Parathyroid adenoma (tissue), 2 donors: ENCODE results near the gene EIF3A.

ENCODE experiments used
- H2AFZ ChIP-seq: fragments of 300-600 bp; sonication (generic); one replicate; pipeline ENCODE4 v1.7.0; 2017; ENCODE audit warnings: antibody characterized with exemption, mild to moderate bottlenecking
- H3K27ac ChIP-seq: fragments of 300-600 bp; sonication (generic); one replicate; pipeline ENCODE4 v1.7.0; 2017
- H3K27me3 ChIP-seq: fragments of 300-600 bp; sonication (generic); one replicate; pipeline ENCODE4 v1.7.0; 2017; ENCODE audit warnings: low read length; ENCODE audit not compliant: control insufficient read depth, insufficient read depth
- H3K36me3 ChIP-seq: fragments of 300-600 bp; sonication (generic); one replicate; pipeline ENCODE4 v1.7.0; 2017; ENCODE audit warnings: low read length; ENCODE audit not compliant: control insufficient read depth, insufficient read depth
- H3K4me1 ChIP-seq: fragments of 300-600 bp; sonication (generic); one replicate; pipeline ENCODE4 v1.7.0; 2017; ENCODE audit warnings: control low read depth
- H3K4me2 ChIP-seq: fragments of 300-600 bp; sonication (generic); one replicate; pipeline ENCODE4 v1.7.0; 2017; ENCODE audit warnings: low read length
- H3K4me3 ChIP-seq: fragments of 300-600 bp; sonication (generic); one replicate; pipeline ENCODE4 v1.7.0; 2017; ENCODE audit warnings: low read depth, low read length
- H3K79me2 ChIP-seq: fragments of 300-600 bp; sonication (generic); one replicate; pipeline ENCODE4 v1.7.0; 2017; ENCODE audit warnings: control low read depth
- H3K9ac ChIP-seq: fragments of 300-600 bp; sonication (generic); one replicate; pipeline ENCODE4 v1.7.0; 2017; ENCODE audit warnings: mild to moderate bottlenecking
- H3K9me3 ChIP-seq: fragments of 300-600 bp; sonication (generic); one replicate; pipeline ENCODE4 v1.7.0; 2017; ENCODE audit warnings: low read length; ENCODE audit not compliant: control insufficient read depth
- CTCF ChIP-seq: fragments of 300-600 bp; sonication (generic); IDR thresholded peaks from one replicate; pipeline ENCODE4 v1.7.0; 2017; ENCODE audit warnings: antibody characterized with exemption, mild to moderate bottlenecking
- donor health status: primary hyperparathyroidism.

Gene EIF3A

DNA sequence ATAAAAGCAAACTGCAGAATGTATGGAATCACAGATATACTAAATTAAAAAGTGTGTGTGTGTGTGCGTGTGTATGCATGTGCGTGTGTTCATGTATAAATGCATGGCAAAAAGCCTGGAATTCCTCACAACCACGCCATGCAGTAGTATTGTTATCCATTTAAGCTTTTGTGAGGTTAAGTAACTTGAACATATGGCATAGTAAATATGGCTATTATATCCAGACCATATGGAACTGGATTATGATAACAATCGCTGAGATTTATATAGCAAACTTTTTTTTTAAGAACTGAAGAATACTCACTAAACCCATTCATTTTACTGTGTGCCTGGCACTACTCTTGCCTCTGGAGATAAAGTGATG, 73.4 kb downstream of the EIF3A start:
- no peaks in the 10 kb centered on the region for H3K79me2 ChIP-seq
- H3K4me3 ChIP-seq: peak overlapping the region; percentile 17
- H3K4me1 ChIP-seq: peaks cover 16% of the 10 kb centered on the region
- H3K36me3 ChIP-seq: no peaks in the 10 kb centered on the region
- no peaks in the 10 kb centered on the region for H3K27me3 ChIP-seq
- H3K4me2 ChIP-seq: no peak overlapping the region
- H3K9me3 ChIP-seq: no peaks in the 10 kb centered on the region
- no peak overlapping the region for H3K27ac ChIP-seq
- no peak overlapping the region for H2AFZ ChIP-seq
- H3K9ac ChIP-seq: no peak overlapping the region
- TF ChIP-seq CTCF: no peak

DNA sequence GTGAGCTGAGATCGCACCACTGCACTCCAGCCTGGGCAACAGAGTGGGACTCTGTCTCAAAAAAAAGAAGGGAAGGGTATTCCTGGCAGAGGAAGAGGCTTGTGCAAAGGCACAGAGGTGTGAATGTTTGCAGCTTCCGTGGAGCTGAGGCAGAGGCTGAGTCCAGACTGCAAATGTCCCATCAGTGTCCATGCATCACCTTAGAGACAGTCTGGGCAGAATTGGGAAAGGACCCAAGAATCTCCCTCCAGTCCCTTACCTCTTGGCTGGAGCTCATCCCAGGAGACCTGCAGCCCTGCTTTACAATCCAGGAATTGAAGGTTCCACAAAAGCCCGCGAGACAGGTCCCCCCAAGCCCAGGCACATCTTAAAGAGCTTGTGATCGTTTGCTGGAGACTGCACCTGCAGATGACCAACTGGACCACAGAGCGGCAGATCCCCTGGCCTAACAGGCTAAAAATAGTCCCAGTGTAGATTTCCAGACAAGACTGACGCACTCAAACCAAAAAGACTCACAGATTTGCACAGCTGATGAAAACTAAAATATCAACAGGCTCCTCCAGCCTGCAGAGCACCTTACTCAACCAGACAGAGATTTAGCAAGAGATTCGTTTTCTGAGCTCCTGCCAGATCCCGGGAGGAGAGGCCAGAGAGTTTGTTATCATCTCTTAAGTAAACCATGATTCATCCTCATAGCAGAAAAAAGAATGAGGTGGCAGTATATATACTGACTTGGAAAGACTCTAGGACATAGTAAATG, 74.0 kb downstream of the EIF3A start:
- H3K27ac ChIP-seq: peak overlapping the region; percentile 30
- no peaks in the 10 kb centered on the region for H3K27me3 ChIP-seq
- peak overlapping the region; percentile 17 for H3K4me3 ChIP-seq
- H3K4me2 ChIP-seq: no peak overlapping the region
- H3K36me3 ChIP-seq: no peaks in the 10 kb centered on the region
- H2AFZ ChIP-seq: no peak overlapping the region
- H3K4me1 ChIP-seq: peaks cover 16% of the 10 kb centered on the region
- no peak overlapping the region for H3K9ac ChIP-seq
- H3K9me3 ChIP-seq: no peaks in the 10 kb centered on the region
- no peaks in the 10 kb centered on the region for H3K79me2 ChIP-seq
- TF ChIP-seq CTCF: no peak

DNA sequence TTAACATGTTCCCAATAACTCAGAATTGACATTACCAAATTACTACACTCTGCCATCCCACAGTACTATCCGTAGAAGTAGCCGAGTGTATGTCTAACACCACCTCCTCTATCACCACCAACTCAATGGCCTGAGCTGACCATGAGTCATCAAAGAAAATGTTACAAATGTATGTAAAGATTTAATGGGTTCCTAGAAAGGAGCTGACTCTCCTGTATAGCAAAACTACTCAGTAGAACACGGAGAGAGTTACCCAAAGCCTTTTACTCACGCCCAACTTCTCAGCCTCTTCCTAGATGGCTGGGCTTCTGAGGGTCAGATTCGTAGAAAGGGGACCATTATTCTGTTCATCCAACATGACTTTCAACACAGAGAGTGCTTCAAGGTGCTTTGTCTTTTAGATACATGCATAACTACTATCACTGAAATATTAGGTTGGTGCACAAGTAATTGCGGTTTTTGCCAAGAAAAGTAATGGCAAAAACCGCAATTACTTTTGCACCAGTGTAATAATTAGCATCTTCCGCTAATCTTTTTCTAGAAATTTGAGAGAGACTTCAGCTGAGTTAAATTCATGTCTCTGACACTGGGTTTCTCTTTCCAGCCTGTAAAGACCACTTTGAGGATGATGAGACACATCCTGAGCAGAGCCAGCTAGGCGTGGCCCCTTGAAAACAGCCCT, 75.1 kb downstream of the EIF3A start:
- no peak overlapping the region for H3K27ac ChIP-seq
- TF ChIP-seq CTCF: no peak
- H3K4me3 ChIP-seq: no peak overlapping the region
- H3K4me2 ChIP-seq: no peak overlapping the region
- no peaks in the 10 kb centered on the region for H3K9me3 ChIP-seq
- H3K4me1 ChIP-seq: peaks cover 16% of the 10 kb centered on the region
- no peaks in the 10 kb centered on the region for H3K36me3 ChIP-seq
- no peak overlapping the region for H2AFZ ChIP-seq
- no peaks in the 10 kb centered on the region for H3K79me2 ChIP-seq
- H3K27me3 ChIP-seq: no peaks in the 10 kb centered on the region
- H3K9ac ChIP-seq: no peak overlapping the region

DNA sequence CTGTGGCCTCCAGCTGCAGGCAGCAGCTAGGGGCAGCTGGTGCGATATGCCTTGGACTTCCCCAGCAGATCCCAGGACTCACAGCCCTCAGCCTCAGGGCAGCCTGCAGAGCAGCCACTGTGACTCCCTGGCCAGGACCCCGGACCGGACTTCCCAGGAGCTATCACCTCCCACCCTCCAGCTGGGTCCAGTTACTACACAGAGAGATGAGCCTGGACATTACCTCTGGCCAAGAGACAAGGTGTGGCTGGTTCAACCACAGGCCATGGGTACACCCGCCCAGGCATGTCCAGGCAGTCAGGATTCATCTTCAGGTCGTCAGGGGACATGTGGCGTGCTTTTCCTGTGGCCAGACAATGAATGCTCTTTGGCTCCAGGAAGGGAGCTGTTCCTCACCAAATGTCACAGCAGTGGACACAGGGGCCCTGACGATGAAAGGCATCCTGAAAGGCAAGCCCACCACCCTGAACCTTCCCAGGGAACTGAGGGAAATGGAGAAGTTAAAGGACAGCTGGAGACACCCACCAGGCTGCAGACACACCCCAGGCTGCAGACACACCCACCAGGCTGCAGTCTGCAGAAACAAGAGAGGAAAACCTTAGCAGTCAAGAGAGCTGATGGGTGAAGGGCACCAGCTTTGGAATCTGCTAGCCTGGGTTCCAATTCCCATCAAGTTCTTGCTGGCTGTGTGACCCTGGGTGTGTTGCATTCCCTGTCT, 76.9 kb downstream of the EIF3A start:
- Histone ChIP-seq H3K36me3 (no peaks in the 10 kb centered on the region), H3K4me2 (no peak overlapping the region), H3K4me1 (peaks cover 16% of the 10 kb centered on the region), H3K27ac (no peak overlapping the region), H3K79me2 (no peaks in the 10 kb centered on the region), H2AFZ (no peak overlapping the region), H3K9me3 (no peaks in the 10 kb centered on the region), H3K4me3 (no peak overlapping the region), H3K27me3 (no peaks in the 10 kb centered on the region), H3K9ac (no peak overlapping the region)
- no peak for TF ChIP-seq CTCF
